ENCODE data around the gene TBL3.
"Not testable (repeated sequence)": the region's sequence is repeated elsewhere in the genome, so short reads cannot be mapped to it uniquely, and the experiment has no call there.

The TBL3 gene

DNA sequence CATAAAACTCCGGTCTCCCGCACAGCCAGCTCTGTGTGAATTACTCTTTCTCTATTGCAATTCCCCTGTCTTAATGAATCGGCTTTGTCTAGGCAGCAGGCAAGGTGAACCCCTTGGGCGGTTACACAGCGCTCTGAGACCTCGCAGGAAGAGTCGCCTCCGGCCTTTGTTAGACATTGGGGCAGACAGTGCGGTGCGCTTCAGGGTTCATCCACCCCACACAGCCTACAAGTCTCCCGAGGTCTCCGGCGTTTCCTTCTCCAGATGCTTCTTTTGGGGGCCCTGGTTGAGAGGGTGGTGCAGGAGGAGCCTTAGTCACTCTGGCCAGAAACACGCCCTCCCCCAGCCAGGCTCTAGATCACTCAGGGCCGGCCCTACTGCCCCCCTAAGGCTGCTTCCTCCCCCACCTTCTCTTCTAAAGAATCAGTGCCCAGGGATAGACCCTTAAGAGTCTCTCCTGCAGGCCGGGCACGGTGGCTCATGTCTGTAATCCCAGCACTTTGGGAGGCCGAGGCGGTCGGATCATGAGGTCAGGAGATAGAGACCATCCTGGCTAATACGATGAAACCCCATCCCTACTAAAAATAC lies 27.1 kb upstream of the TBL3 start:
- DNase-seq, result no peak

DNA sequence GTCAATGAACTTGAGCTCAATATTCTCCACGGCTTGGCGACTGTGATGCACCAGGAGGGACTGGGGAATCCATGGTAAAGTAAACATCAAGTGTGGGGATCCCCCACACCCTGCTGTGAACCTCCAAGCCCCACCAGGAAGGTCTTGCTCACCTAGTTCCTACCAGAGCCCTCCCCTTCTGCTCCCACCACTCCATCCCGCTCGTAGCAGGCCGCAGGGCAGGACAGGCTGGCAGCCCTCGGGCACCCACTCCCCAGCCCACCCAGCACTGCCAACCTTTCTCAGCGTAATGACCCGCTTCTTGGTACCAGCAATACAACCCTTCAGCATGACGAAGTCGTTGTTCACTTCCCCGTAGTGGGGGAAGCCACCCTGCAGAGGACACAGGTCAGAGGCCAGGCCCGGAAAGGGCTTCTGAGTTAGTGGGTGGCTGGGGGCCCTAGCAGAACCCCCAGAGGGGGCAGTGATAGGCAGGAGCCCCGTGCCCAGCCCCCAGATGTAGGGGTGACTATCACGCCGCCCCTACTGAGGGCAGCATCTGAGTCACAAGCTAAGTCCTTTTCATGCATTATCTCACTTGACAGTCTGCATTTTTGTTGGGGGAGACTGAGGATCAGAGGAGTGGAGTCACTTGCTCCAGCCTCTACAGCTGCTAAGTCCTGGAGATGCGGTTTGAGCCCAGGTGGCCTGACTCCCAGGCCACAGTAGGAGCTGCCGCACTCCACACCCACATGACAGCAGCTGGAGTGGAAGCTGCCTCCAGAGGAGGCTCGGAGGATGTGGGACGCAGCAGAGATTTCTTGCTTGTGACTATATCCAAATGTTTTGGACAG lies 26.1 kb upstream of the TBL3 start:
- no peak for DNase-seq

DNA sequence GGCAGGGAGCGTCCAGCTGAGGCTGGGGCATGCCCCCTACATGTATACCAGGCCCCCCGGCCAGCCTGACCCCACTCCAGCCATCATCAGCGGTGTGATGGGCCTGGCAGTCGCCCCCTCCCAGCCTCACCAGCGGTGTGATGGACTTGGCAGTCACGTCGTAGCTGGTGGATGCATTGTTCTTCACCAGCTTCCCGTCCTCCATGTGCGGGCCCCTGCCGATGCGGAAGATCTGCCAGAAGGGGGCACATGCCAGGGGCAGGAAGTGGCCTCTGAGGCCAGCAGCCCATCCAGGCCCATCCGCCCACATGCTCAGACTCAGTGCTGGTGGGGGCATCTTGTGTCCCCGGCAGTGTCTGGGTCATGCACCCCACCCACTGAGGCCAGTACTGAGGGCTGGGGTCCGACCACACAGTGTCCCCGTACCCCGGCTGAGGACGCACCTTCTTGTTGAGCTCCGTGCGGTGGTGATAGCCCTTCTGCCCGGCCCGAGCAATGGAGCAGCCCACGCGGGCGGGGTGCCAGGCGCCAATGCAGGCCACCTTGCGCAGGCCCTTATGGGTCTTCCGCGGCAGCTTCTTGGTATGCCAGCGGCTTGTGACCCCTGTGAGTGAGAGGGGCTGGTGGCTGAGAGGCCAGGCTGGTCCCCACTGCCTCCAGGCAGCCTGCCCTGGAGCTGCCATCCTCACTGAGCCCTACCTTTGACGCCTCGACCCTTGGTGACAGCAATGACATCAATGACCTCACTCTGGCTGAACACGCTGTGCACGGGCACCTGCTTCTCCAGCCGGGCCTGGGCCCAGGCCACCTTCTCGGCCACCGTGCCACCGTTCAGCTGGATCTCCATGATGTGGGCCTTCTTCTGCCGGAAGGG lies 25.1 kb upstream of the TBL3 start:
- no peak for DNase-seq

DNA sequence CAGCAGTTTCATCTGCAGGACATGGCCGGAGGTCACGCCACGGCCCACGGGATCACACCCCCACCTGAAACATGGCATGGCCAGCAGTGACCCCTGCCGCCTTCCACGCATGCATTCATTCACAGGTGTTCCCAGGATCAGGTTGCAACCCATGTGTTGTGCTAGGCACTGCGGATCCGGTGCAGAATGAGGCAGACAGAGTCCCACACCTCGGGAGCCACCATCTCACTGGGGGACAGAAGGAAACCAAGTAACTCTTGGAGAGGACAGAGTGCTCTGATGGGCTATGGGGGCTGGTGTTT lies 24.5 kb upstream of the TBL3 start:
- DNase-seq, result no peak

DNA sequence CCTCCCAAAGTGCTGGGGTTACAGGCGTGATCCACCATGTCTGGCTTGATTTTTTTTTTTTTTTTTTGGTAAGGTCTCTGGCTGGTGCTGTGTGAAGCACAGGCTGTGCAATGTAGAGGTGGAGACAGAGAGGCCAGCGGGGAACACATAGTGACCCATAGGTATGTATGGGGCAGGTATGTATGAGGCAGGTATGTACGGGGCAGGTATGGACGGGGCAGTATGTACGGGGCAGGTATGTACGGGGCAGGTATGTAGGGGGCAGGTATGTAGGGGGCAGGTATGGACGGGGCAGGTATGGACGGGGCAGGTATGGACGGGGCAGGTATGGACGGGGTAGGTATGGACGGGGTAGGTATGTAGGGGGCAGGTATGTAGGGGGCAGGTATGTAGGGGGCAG lies 22.3 kb upstream of the TBL3 start:
- no peak for DNase-seq

DNA sequence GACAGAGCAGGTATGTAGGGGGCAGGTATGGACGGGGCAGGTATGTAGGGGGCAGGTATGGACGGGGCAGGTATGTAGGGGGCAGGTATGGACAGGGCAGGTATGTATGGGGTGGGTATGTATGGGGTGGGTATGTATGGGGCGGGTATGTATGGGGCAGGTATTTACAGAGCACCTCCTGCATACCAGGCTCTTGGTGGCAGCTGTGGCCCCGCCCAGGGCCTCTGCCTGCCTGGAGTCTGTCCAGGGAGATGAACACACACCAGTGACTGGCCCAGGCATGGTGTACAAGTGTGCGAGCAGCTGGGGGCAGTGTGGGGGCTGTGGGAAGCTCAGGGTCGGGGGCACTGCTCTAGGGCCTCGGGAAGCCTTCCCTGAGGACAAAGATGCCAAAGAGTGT lies 21.8 kb upstream of the TBL3 start:
- no peak for DNase-seq

DNA sequence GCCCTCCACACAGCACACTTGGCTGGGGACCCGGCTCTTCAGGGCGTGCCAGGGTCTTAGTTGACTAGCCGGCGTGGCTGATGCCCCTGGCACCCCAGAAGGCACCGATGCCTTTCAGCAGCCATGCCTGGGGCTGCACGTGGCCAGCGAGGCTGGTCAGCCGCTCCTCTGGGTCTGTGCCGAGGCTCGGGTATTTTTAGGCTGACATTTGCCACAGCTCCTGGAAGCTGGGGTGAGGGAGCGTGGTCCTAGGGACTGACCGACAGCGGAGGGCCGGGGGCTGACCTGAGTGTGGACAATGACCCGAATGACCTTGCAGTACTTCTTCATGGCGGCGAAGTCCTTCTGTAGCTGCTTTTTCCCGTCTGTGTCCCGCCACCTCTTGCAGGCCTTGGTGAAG lies 21.3 kb upstream of the TBL3 start:
- DNase-seq, result no peak

DNA sequence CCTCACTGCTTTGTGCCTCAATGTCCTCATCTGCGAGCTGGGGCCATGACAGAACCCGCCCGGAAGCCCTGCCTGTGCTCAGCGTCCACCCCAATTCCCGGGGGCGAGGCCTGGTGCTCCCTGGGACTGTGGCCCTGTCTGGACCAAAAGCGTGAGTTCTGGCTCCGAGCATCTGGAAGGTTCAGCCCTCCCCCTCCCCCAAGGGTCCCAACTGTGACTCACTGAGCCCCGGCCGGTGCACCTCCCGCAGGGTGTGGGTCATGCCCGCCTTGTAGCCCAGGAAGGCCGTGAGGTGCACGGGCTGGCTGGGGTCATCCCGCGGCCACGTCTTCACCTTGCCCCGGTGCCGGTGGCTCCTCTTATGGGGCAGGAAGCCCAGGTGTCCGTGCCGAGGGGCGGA lies 18.1 kb upstream of the TBL3 start:
- DNase-seq, result no peak

DNA sequence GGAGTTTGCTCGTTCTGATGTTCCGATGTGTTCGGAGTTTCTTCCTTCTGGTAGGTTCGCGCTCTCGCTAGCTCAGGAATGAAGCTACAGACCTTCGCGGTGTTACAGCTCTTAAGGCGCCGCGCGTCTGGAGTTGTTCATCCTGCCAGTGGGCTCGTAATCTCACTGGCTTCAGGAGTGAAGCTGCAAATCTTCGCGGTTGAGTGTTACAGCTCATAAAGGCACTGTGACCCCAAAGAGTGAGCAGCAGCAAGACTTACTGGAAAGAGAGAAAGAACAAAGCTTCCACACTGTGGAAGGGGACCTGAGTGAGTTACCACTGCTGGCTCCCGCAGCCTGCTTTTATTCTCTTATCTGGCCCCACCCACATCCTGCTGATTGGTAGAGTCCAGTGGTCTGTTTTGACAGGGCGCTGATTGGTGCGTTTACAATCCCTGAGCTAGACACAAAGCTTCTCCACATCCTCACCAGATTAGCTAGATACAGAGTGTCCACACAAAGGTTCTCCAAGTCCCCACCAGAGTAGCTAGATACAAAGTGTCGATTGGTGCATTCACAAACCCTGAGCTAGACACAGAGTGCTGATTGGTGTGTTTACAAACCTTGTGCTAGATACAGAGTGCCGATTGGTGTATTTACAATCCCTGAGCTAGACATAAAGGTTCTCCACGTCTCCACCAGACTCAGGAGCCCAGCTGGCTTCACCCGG lies 14.3 kb upstream of the TBL3 start:
- DNase-seq, result not testable (repeated sequence)

DNA sequence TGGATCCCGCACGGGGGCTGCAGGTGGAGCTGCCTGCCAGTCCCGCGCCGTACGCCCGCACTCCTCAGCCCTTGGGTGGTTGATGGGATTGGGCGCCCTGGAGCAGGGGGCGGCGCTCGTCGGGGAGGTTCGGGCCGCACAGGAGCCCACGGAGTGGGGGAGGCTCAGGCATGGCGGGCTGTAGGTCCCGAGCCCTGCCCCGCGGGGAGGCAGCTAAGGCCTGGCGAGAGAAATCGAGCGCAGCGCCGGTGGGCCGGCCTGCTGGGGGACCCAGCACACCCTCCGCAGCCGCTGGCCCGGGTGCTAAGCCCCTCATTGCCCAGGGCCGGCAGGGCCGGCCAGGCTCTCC lies 13.7 kb upstream of the TBL3 start:
- DNase-seq, result not testable (repeated sequence)

DNA sequence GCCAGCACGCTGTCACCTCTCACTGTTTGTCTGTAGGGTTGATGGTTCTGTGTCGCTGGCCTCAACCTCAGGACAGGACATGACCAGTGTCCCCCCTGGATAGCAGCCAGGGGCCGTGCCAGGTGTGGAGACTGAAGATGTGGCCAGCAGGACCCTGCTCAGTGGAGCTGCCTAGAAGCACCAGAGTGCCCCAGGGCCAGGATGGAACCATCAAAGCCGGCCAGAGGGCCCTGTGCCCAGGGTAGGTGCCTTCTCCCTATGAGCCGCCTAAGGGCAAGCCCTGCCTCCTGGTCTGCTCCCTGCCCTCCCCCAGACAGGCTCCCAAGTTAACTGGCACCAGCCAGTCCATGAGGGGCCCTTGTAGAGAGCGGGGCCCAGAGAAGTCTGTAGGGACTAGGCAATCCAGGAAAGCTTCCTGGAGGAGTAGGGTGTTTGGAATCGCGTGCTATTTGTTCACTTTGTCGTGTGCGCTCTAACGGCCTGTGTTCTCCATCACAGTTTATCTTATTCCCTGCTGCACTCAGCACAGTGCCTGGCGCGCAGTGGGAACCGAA lies 13.1 kb upstream of the TBL3 start:
- no peak for DNase-seq

DNA sequence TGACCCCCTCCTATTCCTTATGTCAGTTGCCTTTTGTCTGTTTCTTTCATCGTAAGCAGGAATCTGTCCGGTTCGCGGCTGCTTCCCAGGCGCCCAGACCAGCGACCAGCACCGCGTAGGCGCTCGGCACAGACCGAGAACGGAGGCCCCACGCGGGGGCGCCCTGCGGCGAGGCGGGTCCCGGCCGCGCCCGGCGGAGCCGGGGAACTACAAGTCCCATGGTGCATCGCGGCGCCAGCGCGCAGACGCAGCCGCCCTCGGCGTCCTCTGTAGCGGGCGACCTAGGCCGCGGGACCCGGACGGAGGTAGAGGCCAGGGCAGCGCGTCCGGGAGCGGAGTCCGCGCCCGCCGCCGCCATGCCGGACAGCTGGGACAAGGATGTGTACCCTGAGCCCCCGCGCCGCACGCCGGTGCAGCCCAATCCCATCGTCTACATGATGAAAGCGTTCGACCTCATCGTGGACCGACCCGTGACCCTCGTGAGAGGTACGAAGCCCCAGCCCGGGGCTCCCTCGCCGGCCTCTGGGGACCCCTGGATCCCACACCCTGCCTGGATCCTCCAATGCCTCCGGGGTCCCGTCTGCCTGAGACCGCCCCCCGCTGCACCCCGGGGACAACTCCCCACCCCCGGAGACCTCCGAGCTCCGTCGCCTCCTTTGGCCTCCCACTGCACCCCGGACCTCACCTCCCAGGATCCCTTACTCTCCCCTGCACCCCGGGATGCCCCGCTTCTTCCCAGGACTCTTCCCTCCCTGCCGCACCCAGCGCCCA lies 12.4 kb upstream of the TBL3 start, which contains the start of gene NDUFB10:
TSS of gene NDUFB10 (plus strand) at position 270 of the 771 bp plus-strand sequence. CDS start at position 357, 87 bp downstream.
- peak; percentile 84 to 97 for DNase-seq

DNA sequence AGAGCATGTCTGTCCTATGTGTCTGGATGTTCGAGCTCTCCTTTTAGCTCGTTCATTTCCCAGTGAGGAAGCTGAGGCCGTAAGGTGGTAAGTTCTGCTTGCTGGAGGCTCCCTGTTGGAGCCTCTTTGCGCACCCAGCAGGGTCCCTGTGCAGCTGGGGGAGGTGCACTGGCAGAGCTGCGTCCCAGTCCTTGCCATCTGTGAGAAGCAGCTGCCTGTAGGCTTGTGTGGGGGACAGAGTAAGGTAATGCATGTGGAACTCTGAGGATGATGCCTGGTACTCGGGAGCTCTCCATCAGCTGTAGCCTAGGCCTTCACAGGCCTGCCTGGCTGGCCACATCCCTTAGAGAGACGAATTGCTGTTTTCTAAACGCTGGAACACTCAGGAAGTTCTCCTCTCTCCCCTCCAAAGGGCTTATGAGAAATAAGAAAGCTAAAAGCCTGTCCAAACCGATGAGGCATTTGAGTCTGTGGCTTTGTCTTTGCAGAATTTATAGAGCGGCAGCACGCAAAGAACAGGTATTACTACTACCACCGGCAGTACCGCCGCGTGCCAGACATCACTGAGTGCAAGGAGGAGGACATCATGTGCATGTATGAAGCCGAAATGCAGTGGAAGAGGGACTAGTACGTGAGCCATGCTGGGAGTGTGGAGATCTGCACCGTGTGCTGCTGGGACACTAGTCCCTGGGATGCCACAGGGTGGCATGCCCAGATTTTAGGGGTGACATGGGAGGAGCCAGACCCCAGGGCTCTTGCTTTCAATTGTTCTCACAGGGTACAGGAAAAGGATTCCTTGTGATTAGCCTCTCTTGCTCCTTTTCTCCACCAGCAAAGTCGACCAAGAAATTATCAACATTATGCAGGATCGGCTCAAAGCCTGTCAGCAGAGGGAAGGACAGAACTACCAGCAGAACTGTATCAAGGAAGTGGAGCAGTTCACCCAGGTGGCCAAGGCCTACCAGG lies 10.9 kb upstream of the TBL3 start:
- DNase-seq, result peak; percentile 35 to 62

DNA sequence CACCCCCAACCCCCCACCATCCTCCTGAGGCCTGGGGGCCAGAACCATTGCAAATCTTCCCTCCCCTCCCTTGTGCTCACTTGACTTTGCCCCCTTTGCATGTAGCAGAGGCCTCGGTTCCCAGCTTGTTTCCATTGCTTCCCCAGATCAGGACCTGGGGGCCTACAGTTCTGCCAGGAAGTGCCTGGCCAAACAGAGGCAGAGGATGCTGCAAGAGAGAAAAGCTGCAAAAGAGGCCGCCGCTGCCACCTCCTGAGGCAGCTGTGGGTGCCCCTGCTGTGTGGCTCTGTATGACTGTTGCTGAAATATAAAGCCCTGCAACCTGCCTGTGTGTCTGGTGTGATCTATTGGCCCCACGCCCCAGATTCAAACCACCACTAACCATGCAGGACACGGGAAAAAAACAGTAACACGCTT lies 10.2 kb upstream of the TBL3 start:
- DNase-seq, result no peak

DNA sequence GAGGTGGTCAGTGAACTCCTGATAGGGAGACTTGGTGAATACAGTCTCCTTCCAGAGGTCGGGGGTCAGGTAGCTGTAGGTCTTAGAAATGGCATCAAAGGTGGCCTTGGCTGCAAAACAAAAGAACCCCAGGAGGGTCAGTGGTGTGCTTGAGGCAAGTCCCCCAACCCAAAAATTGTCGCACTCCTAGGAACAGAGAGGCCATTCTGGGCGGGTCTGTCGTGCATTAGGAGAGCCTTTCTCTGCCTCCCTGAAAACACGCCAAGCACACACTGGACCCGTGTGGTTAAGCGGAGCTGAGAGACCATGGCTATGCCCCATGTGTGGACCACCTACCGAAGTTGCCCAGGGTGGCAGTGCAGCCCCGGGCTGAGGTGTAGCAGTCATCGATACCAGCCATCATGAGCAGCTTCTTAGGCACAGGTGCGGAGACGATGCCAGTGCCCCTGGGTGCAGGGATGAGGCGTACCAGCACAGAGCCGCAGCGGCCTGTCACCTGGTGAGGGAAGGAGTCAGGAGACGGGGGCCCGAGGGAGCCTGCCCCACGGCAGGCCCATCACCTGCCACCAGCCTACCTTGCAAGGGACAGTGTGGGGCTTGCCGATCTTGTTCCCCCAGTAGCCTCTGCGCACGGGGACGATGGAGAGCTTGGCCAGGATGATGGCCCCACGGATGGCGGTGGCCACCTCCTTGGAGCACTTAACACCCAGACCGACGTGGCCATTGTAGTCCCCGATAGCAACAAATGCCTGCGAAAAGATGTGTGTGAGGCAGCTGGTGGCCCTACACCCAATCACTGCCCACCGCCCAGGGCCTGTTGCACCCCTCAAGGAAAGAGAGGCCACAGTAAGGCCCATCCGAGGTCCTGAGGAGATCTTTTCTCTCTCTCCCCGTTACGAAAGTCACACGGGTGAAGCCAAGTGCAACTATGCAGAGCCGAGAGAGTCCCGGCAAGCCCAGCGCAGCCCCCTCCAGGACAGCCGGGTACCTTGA lies 9.4 kb upstream of the TBL3 start:
- DNase-seq, result not testable (repeated sequence)

DNA sequence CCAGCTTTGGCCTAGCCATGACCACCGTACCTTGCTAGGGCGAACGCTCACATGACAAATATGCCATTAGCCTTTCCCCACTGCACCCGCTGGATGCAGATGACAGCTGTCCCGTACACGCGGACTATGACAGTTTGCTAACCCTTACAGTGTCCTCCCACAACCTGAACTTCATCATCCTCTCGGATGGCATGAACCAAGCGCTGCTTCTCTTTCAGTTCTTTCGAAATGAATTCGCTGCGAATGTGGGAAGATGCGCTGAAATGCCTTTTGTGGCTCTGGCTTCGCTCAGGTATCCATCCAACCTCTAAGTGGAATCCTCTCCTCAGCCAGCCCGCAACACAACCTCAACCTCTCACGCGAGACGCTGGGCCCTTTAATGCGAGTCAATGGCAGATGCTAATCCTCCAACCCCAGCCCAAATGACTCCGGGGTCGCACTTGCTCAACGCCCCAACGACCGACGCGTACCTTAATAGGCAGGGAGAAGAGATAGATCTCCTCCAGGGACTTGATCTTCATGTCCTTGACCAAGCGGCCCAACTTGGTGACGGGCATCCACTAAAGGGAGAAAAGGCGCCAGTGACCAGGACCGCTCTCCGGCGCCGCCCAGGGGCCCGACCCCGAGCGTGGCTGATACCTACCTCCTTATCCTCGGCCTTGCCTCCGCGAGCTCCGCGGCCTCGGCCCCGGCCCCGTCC lies 7.9 kb upstream of the TBL3 start:
- DNase-seq, result peak; percentile 27 to 65

DNA sequence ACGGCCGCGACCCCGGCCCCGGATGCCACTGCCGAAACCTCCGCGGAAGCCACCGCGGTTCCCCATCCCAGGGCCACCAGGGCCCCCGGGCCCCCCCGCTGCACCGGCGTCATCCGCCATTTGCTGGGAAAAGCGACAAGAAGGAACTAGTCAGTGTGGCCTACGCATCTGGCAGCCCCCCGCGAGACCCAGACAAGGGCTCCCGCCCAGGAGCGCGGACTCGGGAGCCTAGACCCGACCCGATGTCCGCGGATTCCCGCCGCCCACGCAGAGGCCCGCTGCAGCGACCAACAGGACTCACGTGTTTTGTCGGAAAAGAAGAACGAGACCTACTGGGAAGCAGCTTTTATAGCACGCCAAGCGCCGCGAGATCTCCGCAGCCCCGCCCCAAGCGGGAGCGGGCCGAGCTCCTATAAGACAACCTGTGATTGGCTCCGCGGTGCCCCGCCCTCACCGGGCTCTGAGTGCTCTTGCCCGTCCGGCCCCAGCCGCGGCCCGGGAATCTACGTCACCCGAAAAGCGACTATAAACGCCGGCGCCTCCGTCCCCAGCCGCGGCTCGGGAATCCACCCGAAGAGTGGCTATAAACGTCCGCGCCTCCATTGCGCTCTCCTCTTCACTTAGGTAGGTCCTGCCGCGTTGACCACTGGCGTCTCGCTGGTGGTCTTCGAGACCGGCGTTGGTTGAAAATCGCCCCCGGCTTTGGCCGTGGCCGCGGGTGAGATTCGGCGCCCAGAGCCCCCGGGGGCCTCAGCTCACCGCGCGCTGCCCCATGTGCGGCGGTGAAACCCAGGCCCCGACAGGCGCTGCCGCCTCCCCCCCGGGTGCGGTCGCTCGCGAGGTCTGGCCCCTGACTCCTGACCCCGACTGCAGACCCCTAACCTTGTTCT lies 7.1 kb upstream of the TBL3 start, which contains the start of gene RPS2:
TSS of gene RPS2 (minus strand) at position 321 of the 890 bp plus-strand sequence. CDS start at position 120, 201 bp downstream.
- DNase-seq, result peak; percentile 99
